ENCODE data around the gene DNAH2. TPM values are rescaled to one million over a fixed set of nuclear protein-coding genes. Genes with fewer than 3 reads are reported as not detected.

DNAH2 gene
- total and polyA plus RNA-seq, 2 of the 8 experiments (the other 6 are each of a cell fraction or from before 2014, with no cell fraction given), result 0.13 to 0.18 TPM

DNA sequence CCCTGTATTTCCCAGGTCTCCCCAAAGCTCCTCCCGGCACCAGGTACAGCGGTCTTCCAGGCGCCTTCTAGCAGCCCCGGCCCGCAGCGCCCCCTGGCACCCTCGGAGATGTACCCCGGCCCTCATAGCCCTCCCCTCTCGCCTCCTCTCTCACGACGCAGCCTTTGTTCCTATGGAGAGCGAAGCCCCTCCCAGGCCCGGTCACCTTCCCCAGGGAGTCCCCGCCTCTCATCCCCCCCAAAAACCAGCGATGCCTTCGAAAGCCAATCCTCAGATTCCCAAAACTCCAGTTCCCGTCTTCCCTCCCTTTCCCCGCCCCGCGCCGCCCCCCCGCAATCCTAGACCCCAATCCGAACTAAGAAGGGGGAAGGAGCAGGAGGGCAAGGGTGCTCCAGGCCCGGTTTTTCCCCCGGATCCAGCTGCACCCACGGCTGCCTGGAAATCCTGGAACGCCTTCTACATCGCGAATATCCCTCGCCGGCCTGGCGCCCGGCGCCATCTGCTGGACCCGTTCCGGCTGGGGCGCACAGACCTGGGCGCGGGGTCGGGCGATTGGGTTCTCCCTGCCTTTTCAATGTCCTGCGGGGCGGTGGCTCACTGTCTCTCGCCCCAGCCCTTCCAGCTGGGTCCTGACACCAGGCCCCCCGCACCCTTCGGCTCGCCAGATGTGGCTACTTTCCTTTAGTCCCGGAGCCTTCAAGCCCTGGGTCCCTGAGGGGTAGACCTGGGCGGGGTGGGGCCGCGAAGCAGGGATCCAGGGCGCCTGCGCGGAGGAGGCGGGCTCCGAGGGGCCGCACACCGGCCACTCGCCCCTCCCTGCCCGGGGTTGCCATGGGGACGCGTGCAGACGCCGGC is at the start of gene DNAH2 (continued):
- TF ChIP-seq, protein P1, sequence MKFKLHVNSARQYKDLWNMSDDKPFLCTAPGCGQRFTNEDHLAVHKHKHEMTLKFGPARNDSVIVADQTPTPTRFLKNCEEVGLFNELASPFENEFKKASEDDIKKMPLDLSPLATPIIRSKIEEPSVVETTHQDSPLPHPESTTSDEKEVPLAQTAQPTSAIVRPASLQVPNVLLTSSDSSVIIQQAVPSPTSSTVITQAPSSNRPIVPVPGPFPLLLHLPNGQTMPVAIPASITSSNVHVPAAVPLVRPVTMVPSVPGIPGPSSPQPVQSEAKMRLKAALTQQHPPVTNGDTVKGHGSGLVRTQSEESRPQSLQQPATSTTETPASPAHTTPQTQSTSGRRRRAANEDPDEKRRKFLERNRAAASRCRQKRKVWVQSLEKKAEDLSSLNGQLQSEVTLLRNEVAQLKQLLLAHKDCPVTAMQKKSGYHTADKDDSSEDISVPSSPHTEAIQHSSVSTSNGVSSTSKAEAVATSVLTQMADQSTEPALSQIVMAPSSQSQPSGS (IDR thresholded peaks at IDR 0.05; ENCODE audit: low read length), result peak; percentile 90; the same call in 1 of the 2 replicates
- TF ChIP-seq SAP30 (IDR thresholded peaks at IDR 0.05; ENCODE audit: insufficient read depth, insufficient replicate concordance, low read length), result no peak
- TF ChIP-seq SP1 (IDR thresholded peaks at IDR 0.05; ENCODE audit: low read depth, low read length), result peak; percentile 100
- TF ChIP-seq KDM4A (IDR thresholded peaks at IDR 0.05; ENCODE audit: low read depth, low read length, severe bottlenecking), result peak; percentile 94
- TF ChIP-seq EGR1 (IDR thresholded peaks at IDR 0.05; ENCODE audit: borderline replicate concordance, low read depth, low read length), result peak; percentile 67; the same call in 1 of the 2 replicates
- peak; percentile 82 for TF ChIP-seq YY1 (IDR thresholded peaks at IDR 0.05; ENCODE audit: low read depth, low read length)
- no peak for TF ChIP-seq JUND (IDR thresholded peaks at IDR 0.05; ENCODE audit: low read length)
- TF ChIP-seq CHD2 (IDR thresholded peaks at IDR 0.05; ENCODE audit: low read length), result peak; percentile 18; the same call in 1 of the 2 replicates
- TF ChIP-seq SUZ12 (IDR thresholded peaks at IDR 0.05; ENCODE audit: low read length), result peak; percentile 43; the same call in 1 of the 2 replicates
- 0 out of 2 replicates have a peak, but pooled peaks have one; percentile 68 for TF ChIP-seq GABPA (IDR thresholded peaks at IDR 0.05; ENCODE audit: borderline replicate concordance, insufficient read depth, low read length)
- TF ChIP-seq, protein P2, sequence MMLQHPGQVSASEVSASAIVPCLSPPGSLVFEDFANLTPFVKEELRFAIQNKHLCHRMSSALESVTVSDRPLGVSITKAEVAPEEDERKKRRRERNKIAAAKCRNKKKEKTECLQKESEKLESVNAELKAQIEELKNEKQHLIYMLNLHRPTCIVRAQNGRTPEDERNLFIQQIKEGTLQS (IDR thresholded peaks at IDR 0.05; ENCODE audit: insufficient read depth, low read depth, low read length), result no peak
- peak; percentile 64; the same call in 1 of the 2 replicates for TF ChIP-seq KDM1A (IDR thresholded peaks at IDR 0.05; ENCODE audit: borderline replicate concordance, low read length)
- TF ChIP-seq RXRA (IDR thresholded peaks at IDR 0.05; ENCODE audit: insufficient read depth, low read depth, low read length), result no peak
- TF ChIP-seq RBBP5 (IDR thresholded peaks at IDR 0.05; ENCODE audit: borderline replicate concordance, low read depth, low read length), result 0 out of 2 replicates have a peak, but pooled peaks have one; percentile 9
- no peak for TF ChIP-seq POLR2A (IDR thresholded peaks at IDR 0.05; ENCODE audit: control extremely low read depth in 1 of 2, low read depth in 2 of 2, low read length in 2 of 2)
- TF ChIP-seq JUN (IDR thresholded peaks at IDR 0.05; ENCODE audit: low read depth, low read length), result no peak
- TF ChIP-seq HDAC2 (IDR thresholded peaks at IDR 0.05; ENCODE audit: borderline replicate concordance in 1 of 2, low read depth in 2 of 2, low read length in 2 of 2), result peak; percentile 90 to 95; a peak in 3 of 4 replicates
- TF ChIP-seq TAF7 (optimal IDR thresholded peaks at IDR 0.05; ENCODE audit: borderline replicate concordance, low read depth, low read length), result peak; percentile 54
- no peak for TF ChIP-seq SIRT6 (IDR thresholded peaks at IDR 0.05; ENCODE audit: low read length)
- peak; percentile 96 for TF ChIP-seq BACH1 (IDR thresholded peaks at IDR 0.05; ENCODE audit: low read length)
- TF ChIP-seq FOSL1 (IDR thresholded peaks at IDR 0.05; ENCODE audit: insufficient read depth, low read depth, low read length), result no peak
